GM12878 (cell line): ENCODE data around the gene MYO3B. TPM values are rescaled to one million over a fixed set of nuclear protein-coding genes. Genes with fewer than 3 reads are reported as not detected.

Source experiments
- ATAC-seq: fragments of 200-7000 bp; cut with Tn5 transposase; 3 replicates; pipeline ENCODE4 v1.9.1; 2020; ENCODE audit warnings: mild to moderate bottlenecking, moderate library complexity
- BruUV-seq: library from RNA; stranded (reverse); fragments of 400-500 nt; replicated peaks from 2 replicates; lab custom pipeline; 2021; lab: Mats Ljungman, UMichigan
- CTCF ChIA-PET: fragments of 300-600 bp; sonication (Branson Sonifier 250); formaldehyde crosslinking; extraction: SDS; loops from one replicate; lab custom pipeline; 2021; ENCODE audit warnings: inconsistent platforms; lab: Yijun Ruan, JAX
- POLR2A ChIA-PET: fragments of 350-600 bp; formaldehyde crosslinking; extraction: SDS; loops from one replicate; lab custom pipeline; 2021; ENCODE audit warnings: inconsistent platforms; lab: Charles Lee
- RAD21 ChIA-PET: fragments of 300-600 bp; sonication (Branson Sonifier 250); formaldehyde crosslinking; loops from one replicate; lab custom pipeline; 2023; ENCODE audit warnings: antibody characterized with exemption; ENCODE audit not compliant: unreplicated experiment; lab: Charles Lee
- SMC1A ChIA-PET: fragments of 300-600 bp; sonication (Branson Sonifier 250); formaldehyde crosslinking; loops from one replicate; lab custom pipeline; 2023; ENCODE audit not compliant: unreplicated experiment, uncharacterized antibody; lab: Charles Lee
- DNase-seq: peaks from one replicate; pipeline ENCODE4 v3.0.0-alpha.2; 2011; ENCODE audit warnings: low read depth, low spot score
- FAIRE-seq: peaks from 3 replicates; lab custom pipeline; 2011; peaks lifted over from hg19 to GRCh38; lab: Jason Lieb, UNC
- H2AFZ ChIP-seq: 2 replicates; pipeline ENCODE4 v1.6.0; 2011; ENCODE audit warnings: low read depth, low read length, control low read depth; ENCODE audit not compliant: control insufficient read depth
- H3K27ac ChIP-seq: 2 replicates; pipeline ENCODE4 v1.5.1; 2011; ENCODE audit warnings: control low read depth; ENCODE audit not compliant: control insufficient read depth, insufficient read depth
- H3K27me3 ChIP-seq, 2 experiments: replicated peaks in 1 of 2; 2 replicates each; pipeline versions ENCODE4 v1.6.0 to v1.6.1; 2011; ENCODE audit warnings: low read length in 1 of 2; ENCODE audit not compliant: control insufficient read depth in 2 of 2, insufficient read depth in 2 of 2
- H3K36me3 ChIP-seq, 2 experiments: 2 replicates each; pipeline ENCODE4 v1.5.1; 2011; ENCODE audit warnings: low read length in 1 of 2; ENCODE audit not compliant: control insufficient read depth in 2 of 2, insufficient read depth in 2 of 2
- H3K4me1 ChIP-seq: 2 replicates; pipeline ENCODE4 v1.6.1; 2011; ENCODE audit warnings: mild to moderate bottlenecking, low read length, moderate library complexity, mixed read lengths; ENCODE audit not compliant: control insufficient read depth, insufficient read depth
- H3K4me2 ChIP-seq: 2 replicates; pipeline ENCODE4 v1.6.0; 2011; ENCODE audit warnings: control low read depth; ENCODE audit not compliant: control insufficient read depth, insufficient read depth
- H3K4me3 ChIP-seq: fragments of 200-600 bp; sonication (generic); 2 replicates; pipeline ENCODE4 v1.5.1; 2016
- H3K79me2 ChIP-seq: 2 replicates; pipeline ENCODE4 v1.6.0; 2011; ENCODE audit warnings: low read length; ENCODE audit not compliant: control insufficient read depth, insufficient read depth
- H3K9ac ChIP-seq: 2 replicates; pipeline ENCODE4 v1.8.0; 2011; ENCODE audit warnings: low read length, control low read depth, mixed read lengths; ENCODE audit not compliant: control insufficient read depth, insufficient read depth
- H3K9me3 ChIP-seq: replicated peaks from 3 replicates; pipeline ENCODE4 v1.5.1; 2011; ENCODE audit warnings: mild to moderate bottlenecking, low read length; ENCODE audit not compliant: control insufficient read depth, insufficient read depth
- H4K20me1 ChIP-seq: 2 replicates; pipeline ENCODE4 v1.6.0; 2011; ENCODE audit not compliant: control insufficient read depth, insufficient read depth
- IKZF1 ChIP-seq: fragments of 450-650 bp; conservative IDR thresholded peaks from 2 replicates; pipeline ENCODE4 v1.6.1; 2017; ENCODE audit warnings: antibody characterized with exemption, mild to moderate bottlenecking
- IKZF2 ChIP-seq, 2 experiments: fragments of 450-650 bp; IDR thresholded peaks; 2 replicates each; pipeline ENCODE4 v1.6.1; 2017; ENCODE audit warnings: mild to moderate bottlenecking in 2 of 2, moderate library complexity in 2 of 2
- IRF5 ChIP-seq: fragments of 450-650 bp; IDR thresholded peaks from 2 replicates; pipeline ENCODE4 v1.6.1; 2017; ENCODE audit warnings: borderline replicate concordance
- MLLT1 ChIP-seq: fragments of 450-650 bp; IDR thresholded peaks from 2 replicates; pipeline ENCODE4 v1.6.1; 2016; ENCODE audit warnings: mild to moderate bottlenecking
- MTA2 ChIP-seq: fragments of 450-650 bp; IDR thresholded peaks from 2 replicates; pipeline ENCODE4 v1.6.1; 2016; ENCODE audit warnings: low read depth, mild to moderate bottlenecking, moderate library complexity
- RUNX3 ChIP-seq: IDR thresholded peaks from 2 replicates; pipeline ENCODE4 v1.6.1; 2012; ENCODE audit warnings: low read length, inconsistent platforms
- SIX5 ChIP-seq: IDR thresholded peaks from 2 replicates; pipeline ENCODE4 v1.6.1; 2011; ENCODE audit warnings: mild to moderate bottlenecking, low read depth, low read length, moderate library complexity; ENCODE audit not compliant: severe bottlenecking
- SPI1 ChIP-seq: IDR thresholded peaks from 2 replicates; pipeline ENCODE4 v1.6.1; 2011; ENCODE audit warnings: low read depth, mild to moderate bottlenecking, low read length, moderate library complexity, borderline replicate concordance; ENCODE audit not compliant: insufficient read depth
- SRF ChIP-seq, 2 experiments: IDR thresholded peaks; 2 replicates each; pipeline ENCODE4 v1.6.1; 2011; ENCODE audit warnings: low read depth in 2 of 2, low read length in 2 of 2, mild to moderate bottlenecking in 1 of 2, moderate library complexity in 1 of 2
- WGBS: methylation state at CpG from one replicate; pipeline ENCODE4 v1.1.6; 2016; ENCODE audit warnings: low lambda C conversion rate; ENCODE audit not compliant: insufficient replicate concordance, insufficient coverage; ENCODE audit errors: missing lambda C conversion rate; 5-methylcytosine and 5-hydroxymethylcytosine counted together
- in situ Hi-C: fragments of 300-500 bp; cut with MboI; formaldehyde crosslinking; loops from 9 replicates; pipeline ENCODE4 v1.14.3; 2018; ENCODE audit warnings: mixed read lengths
- intact Hi-C: fragments of 100-400 bp; cut with micrococcal nuclease; formaldehyde crosslinking; loops from one replicate; pipeline ENCODE4 v1.14.2; 2022; ENCODE audit not compliant: unreplicated experiment
- polyA plus RNA-seq, 11 experiments: library from polyadenylated mRNA; depleted of rRNA in 4 of 11; unstranded in 6 of 11; stranded (reverse) in 5 of 11; fragments of >200 nt; fragmentation: Nextera tagmentation in 4 of 11; fragmentation: Illumina TruSeq in 1 of 11; extraction: Ambion mirVana in 4 of 11; extraction: Trizol in 1 of 11; gene quantifications; 1 replicate in 1 of 11; 2 replicates in 10 of 11; pipeline versions ENCODE4 v1.2.1 to v1.2.3, GENCODE V29; 2011 to 2016; ENCODE audit warnings: inconsistent platforms in 2 of 11, missing spikeins in 2 of 11, low read depth in 1 of 11
- total RNA-seq, 4 experiments: library from RNA; depleted of rRNA in 3 of 4; stranded (reverse); fragments of >200 nt in 3 of 4; fragmentation: Illumina TruSeq in 1 of 4; extraction: Trizol in 1 of 4; gene quantifications; 2 replicates each; pipeline versions ENCODE4 v1.2.1 to v1.2.3, GENCODE V29; 2013 to 2021

The MYO3B gene
- total and polyA plus RNA-seq, 10 of the 15 experiments (the other 5 are each of a cell fraction or from before 2014, with no cell fraction given): 1.1 to 7.1 (median 2.1) TPM

GRCh38 chr2:170368370-170368769 is 190.4 kb downstream of the MYO3B start:
- H3K4me2 ChIP-seq: no peak overlapping the region; the same call in 1 of the 2 replicates

More at GRCh38 chr2:170368370-170368769, 190.4 kb downstream of the MYO3B start:
- H3K79me2 ChIP-seq: no peaks in the 10 kb centered on the region
- H4K20me1 ChIP-seq: no peaks in the 10 kb centered on the region
- no peaks in the 10 kb centered on the region for H3K9me3 ChIP-seq
- intact Hi-C loops (loop anchor here (2.0 kb wide), 1 partner anchor 446 kb away; no protein-coding TSS in a partner anchor), in situ Hi-C loops (no loop called here)
- H3K27me3 ChIP-seq: no peaks in the 10 kb centered on the region; a peak in 1 of 4 replicates
- no peak overlapping the region for H2AFZ ChIP-seq
- CTCF ChIA-PET: interaction anchor here (0.5 to 3.5 kb wide), 9 partner anchors 8 to 505 kb away, joined by 3 to 47 read pairs (median 18); partner anchors contain the start of gene GAD1
- no peak overlapping the region for H3K4me3 ChIP-seq
- H3K9ac ChIP-seq: no peak overlapping the region
- no peak; the same call in 2 of the 3 replicates for ATAC-seq
- TF ChIP-seq SIX5 (no peak), IRF5 (no peak), IKZF1 (0 out of 2 replicates have a peak, but pooled peaks have one; percentile 15), SRF (IDR thresholded peaks at IDR 0.05; ENCODE audit: low read depth in 2 of 2, low read length in 2 of 2) (no peak), IKZF2 (IDR thresholded peaks at IDR 0.05) (peak; percentile 15 to 41; a peak in 2 of 4 replicates), SPI1 (peak; percentile 60; the same call in 1 of the 2 replicates), MTA2 (peak; percentile 31; the same call in 1 of the 2 replicates), RUNX3 (peak; percentile 71), MLLT1 (0 out of 2 replicates have a peak, but pooled peaks have one; percentile 43)
- TF ChIP-seq, all 136 proteins: peak for 6
- DNase-seq (no peak), FAIRE-seq (no peak)
- no peaks in the 10 kb centered on the region; the same call in 1 of the 2 replicates for H3K4me1 ChIP-seq
- H3K27ac ChIP-seq: no peak overlapping the region
- SMC1A ChIA-PET: interaction anchor here (0.7 to 3.6 kb wide), 6 partner anchors 10 to 446 kb away, joined by 3 to 53 read pairs (median 3); partner anchors contain the start of gene GAD1
- RAD21 ChIA-PET: interaction anchor here (1.1 to 2.7 kb wide), 2 partner anchors 44 to 446 kb away, joined by 5 to 23 read pairs; partner anchors contain the start of gene GAD1
- H3K36me3 ChIP-seq: no peaks in the 10 kb centered on the region
- no TSS peak for BruUV-seq
- POLR2A ChIA-PET: no interaction called here
- 1% methylated on average over 5 of the region's 5 CpGs for WGBS
